GM12873 (cell line): ENCODE results near the gene ADGRG3.

Experiments used
- CTCF ChIP-seq: IDR thresholded peaks from 2 replicates; pipeline ENCODE4 v1.5.1; 2012; ENCODE audit warnings: low read depth, mild to moderate bottlenecking, moderate library complexity, low read length, control low read depth; ENCODE audit not compliant: insufficient read depth; ENCODE audit errors: missing control alignments

ADGRG3 gene

GRCh38 chr16:57644383-57645014, 23.6 kb upstream of the ADGRG3 start:
- TF ChIP-seq CTCF: no peak

GRCh38 chr16:57645169-57645568, 22.9 kb upstream of the ADGRG3 start:
- no peak for TF ChIP-seq CTCF

DNA sequence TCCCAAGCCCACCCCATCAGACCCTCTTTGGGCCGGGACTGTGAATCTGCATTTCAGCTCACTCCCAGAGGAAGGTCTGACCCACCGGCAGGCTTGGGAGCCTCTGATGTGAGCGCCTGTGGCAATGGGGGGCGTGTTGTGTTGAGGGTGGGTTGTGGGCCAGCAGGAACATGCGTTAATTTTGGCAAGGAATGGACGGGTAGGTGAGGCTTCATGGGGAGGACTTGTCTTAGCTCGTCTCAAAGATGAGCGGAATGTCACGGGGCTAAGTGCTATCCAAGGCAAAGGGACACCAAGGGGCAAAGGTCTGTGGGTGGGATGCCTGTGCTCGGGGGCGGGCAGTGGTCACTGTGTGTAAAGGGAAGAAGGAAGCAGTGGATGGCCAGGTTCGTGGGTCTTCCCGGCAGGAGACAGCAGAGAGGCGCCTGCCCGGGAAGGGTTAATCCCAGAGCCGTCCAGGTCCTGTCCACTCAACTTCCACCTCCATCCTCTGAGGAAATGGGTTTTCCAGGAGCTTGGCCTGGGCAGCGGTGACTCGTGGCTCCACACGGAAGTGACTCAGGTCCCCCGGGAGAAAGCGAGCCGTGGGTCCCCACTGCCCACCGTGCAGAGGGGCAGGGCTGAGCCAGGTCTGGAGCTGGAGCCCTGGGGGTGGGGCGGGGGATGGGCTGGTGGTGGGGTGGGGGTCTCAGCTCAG, 22.3 kb upstream of the ADGRG3 start:
- no peak for TF ChIP-seq CTCF

DNA sequence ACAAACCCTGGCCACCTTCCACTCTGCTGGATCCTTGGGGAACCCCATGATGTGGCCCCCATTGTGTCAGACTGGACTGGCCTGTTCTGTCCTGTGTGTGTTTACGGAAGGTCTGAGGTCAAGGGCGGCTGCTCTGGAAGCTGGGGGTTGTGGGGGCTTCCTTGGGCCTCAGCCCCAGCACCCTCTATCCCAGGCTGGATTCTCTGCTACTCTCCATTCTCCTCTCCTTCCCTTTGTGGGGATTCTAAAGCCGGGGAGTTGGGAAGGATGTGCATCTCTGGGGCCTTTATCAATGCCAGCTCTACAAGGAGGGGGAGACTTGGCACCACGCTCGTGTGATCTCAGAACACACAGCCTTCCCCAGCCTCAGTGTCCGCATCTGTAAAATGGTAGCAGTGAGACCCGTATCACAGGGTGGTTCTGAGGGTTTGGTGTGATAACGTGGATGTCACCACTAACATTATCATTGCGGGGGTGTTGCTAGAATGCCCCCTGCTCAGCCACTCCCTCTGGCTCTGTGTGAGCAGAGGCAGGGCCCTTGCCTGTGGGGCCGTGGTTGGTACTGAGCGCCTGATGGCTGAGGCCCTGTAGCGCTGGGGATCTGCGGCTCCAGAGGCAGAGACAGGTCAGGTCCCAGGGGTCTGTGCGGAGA, 21.6 kb upstream of the ADGRG3 start:
- no peak for TF ChIP-seq CTCF

DNA sequence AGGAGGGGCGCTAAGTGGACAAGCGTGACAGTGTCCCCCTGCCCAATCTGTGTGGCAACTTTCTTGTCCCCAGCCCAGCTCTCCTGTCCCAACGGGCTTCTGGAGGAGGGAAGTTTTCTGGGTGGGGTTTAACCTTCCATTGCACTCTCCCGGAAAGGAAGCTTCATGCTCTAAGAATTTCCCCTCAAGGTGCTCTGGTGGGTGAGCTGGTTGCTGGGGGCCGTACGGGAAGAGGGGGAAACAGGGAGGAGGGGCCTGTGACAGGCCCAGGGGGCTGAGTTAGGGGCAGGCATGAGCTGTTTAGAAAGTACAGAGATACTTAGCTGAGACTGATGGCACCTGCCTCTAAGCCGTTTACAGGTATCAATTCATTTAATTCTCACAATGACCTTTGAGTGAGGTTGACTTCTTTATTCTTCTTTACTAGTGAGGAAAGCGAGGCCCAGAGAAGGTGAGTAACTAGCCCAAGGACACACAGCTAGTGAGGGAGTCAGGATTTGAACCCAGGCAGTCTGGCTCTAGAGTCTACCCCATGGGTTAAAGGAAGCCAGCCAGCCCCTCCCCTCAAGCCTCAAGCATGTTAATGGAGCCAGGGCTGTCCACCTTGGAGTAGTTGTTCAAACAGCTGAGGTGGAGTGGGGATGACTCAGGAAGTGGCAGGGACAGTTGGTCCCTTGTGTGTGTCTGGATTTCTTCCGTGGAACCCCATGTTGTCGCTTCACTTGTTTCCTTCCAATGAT, 20.8 kb upstream of the ADGRG3 start:
- TF ChIP-seq CTCF: no peak

DNA sequence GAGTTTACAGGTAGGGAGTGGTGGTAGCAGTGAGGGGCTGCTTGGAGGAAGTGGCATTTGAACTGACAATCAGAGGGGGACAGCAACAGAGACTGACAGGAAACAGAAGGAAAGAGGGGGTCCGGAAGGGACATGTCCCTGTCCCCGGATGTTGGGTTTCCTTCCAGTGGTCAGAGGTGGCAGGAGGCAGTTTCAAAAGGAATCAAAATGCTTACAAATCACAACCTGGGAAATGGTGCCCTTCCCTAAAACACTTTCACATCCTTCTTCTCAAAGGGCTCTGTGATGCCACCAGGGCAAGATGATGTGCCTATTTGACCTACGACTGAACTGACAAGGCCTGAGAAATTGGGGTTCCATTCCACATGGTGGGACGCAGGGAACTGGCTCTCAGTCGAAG, 20.0 kb upstream of the ADGRG3 start:
- TF ChIP-seq CTCF: no peak

DNA sequence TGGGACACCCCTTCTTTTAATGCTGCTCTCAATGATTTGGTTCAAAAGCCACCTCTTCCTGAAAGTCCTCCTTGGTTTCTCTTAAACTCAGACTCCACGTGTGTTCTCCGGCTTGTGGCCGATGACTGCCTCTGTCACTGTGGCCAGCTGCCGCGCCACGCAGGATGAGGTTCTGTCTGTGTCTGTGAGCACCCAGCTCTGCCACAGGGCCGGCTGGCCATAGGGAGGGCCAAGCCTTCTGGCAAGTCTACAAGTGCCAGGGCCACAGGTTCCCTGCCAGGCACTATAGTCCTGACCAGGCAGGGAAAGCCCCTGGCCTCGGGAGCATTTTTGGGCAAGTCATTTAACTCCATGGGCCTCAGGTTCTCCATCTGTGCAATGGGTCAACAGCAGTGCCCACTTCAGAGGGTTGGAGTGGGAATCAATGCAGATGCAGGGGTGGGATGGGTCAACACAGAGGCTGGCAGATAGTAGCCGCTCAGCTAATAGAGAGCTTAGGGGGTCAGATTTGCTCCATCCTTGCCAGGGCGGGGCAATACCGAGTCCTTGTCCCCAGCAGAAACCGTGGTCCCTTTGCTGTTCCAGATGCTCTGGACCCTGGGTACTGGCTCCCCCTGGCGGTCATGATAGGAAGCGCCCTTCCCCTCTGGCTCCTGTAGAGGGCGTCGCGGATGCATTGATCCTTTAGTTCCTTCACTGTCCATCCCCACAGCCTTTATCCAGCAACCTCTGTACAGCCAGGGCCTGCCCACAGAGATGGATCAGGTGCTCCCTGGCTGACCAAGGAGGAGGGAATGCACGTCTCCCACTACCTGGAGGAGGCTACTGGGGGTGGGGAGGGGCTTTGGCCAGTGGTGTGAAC, 19.3 kb upstream of the ADGRG3 start:
- peak; percentile 100 for TF ChIP-seq CTCF
